ENCODE measurements around the gene MT1X. TPM values are rescaled to one million over a fixed set of nuclear protein-coding genes. Genes with fewer than 3 reads are reported as not detected.

MT1X gene
- total RNA-seq, 1 donor from 2014 or later, result 7.1 TPM

GRCh38 chr16:56636616-56637413 lies 45.5 kb upstream of the MT1X start:
- H3K27ac Mint-ChIP-seq, result no peak overlapping the region
- no peak overlapping the region for H3K4me3 Mint-ChIP-seq
- no peak for TF ChIP-seq CTCF (IDR thresholded peaks at IDR 0.05; ENCODE audit: unreplicated experiment)
- peaks cover 17% of the 10 kb centered on the region for H3K4me1 Mint-ChIP-seq
- no peaks in the 10 kb centered on the region for H3K36me3 Mint-ChIP-seq
- H3K9me3 Mint-ChIP-seq, result no peaks in the 10 kb centered on the region
- no peak for DNase-seq (ENCODE audit: low spot score in 2 of 2, unreplicated experiment in 2 of 2)
- peaks cover 99% of the 10 kb centered on the region for H3K27me3 Mint-ChIP-seq (ENCODE audit: low read depth)

- Mint-ChIP-seq H3K27ac (no peak within 1 kb of the TSS), H3K9me3 (no peaks in the 10 kb centered on the region), H3K36me3 (no peaks in the 10 kb centered on the region), H3K27me3 (ENCODE audit: low read depth) (peaks cover 99% of the 10 kb centered on the region), H3K4me3 (peak within 1 kb of the TSS; percentile 64), H3K4me1 (peaks cover 12% of the 10 kb centered on the region)
- peak in 1 of 2 experiments; percentile 51 for DNase-seq (ENCODE audit: low spot score in 2 of 2, unreplicated experiment in 2 of 2)
- no peak for TF ChIP-seq CTCF (IDR thresholded peaks at IDR 0.05; ENCODE audit: unreplicated experiment)
Observed at GRCh38 chr16:56637814-56638750, 44.2 kb upstream of the MT1X start, which contains the start of gene MT1A. Gene MT1A, plus strand, starts transcription at chr16:56638666. Its CDS starts 73 bp downstream, at chr16:56638739.

GRCh38 chr16:56639045-56639444 lies 43.2 kb upstream of the MT1X start:
- H3K27ac Mint-ChIP-seq, result no peak overlapping the region
- H3K4me3 Mint-ChIP-seq, result no peak overlapping the region
- DNase-seq (ENCODE audit: low spot score in 2 of 2, unreplicated experiment in 2 of 2), result no peak
- H3K36me3 Mint-ChIP-seq, result no peaks in the 10 kb centered on the region
- H3K4me1 Mint-ChIP-seq, result peaks cover 16% of the 10 kb centered on the region
- H3K9me3 Mint-ChIP-seq, result no peaks in the 10 kb centered on the region
- peaks cover 99% of the 10 kb centered on the region for H3K27me3 Mint-ChIP-seq (ENCODE audit: low read depth)
- no peak for TF ChIP-seq CTCF (IDR thresholded peaks at IDR 0.05; ENCODE audit: unreplicated experiment)

- no peak for TF ChIP-seq CTCF (IDR thresholded peaks at IDR 0.05; ENCODE audit: unreplicated experiment)
- Mint-ChIP-seq H3K27me3 (ENCODE audit: low read depth) (peaks cover 99% of the 10 kb centered on the region), H3K4me3 (no peak overlapping the region), H3K36me3 (no peaks in the 10 kb centered on the region), H3K4me1 (peaks cover 13% of the 10 kb centered on the region), H3K27ac (no peak overlapping the region), H3K9me3 (no peaks in the 10 kb centered on the region)
- no peak for DNase-seq (ENCODE audit: low spot score in 2 of 2, unreplicated experiment in 2 of 2)
Observed at GRCh38 chr16:56640076-56640475, 42.2 kb upstream of the MT1X start.

GRCh38 chr16:56641166-56641565 lies 41.1 kb upstream of the MT1X start:
- TF ChIP-seq CTCF (IDR thresholded peaks at IDR 0.05; ENCODE audit: unreplicated experiment), result no peak
- no peak overlapping the region for H3K27ac Mint-ChIP-seq
- H3K4me1 Mint-ChIP-seq, result peaks cover 11% of the 10 kb centered on the region
- DNase-seq (ENCODE audit: low spot score in 2 of 2, unreplicated experiment in 2 of 2), result no peak
- H3K9me3 Mint-ChIP-seq, result no peaks in the 10 kb centered on the region
- H3K27me3 Mint-ChIP-seq (ENCODE audit: low read depth), result peaks cover 100% of the 10 kb centered on the region
- H3K4me3 Mint-ChIP-seq, result no peak overlapping the region
- no peaks in the 10 kb centered on the region for H3K36me3 Mint-ChIP-seq

All from mesothelial cell of epicardium (in vitro differentiated cells).